ENCODE results near the gene ARAP2. TPM values are rescaled to one million over a fixed set of nuclear protein-coding genes. Genes with fewer than 3 reads are reported as not detected.
A peak's percentile ranks its signal among the peaks of the same experiment; 100 is the strongest.

Gene ARAP2
- total RNA-seq, 2 experiments from 2014 or later, result 6.9 to 8.6 TPM

DNA sequence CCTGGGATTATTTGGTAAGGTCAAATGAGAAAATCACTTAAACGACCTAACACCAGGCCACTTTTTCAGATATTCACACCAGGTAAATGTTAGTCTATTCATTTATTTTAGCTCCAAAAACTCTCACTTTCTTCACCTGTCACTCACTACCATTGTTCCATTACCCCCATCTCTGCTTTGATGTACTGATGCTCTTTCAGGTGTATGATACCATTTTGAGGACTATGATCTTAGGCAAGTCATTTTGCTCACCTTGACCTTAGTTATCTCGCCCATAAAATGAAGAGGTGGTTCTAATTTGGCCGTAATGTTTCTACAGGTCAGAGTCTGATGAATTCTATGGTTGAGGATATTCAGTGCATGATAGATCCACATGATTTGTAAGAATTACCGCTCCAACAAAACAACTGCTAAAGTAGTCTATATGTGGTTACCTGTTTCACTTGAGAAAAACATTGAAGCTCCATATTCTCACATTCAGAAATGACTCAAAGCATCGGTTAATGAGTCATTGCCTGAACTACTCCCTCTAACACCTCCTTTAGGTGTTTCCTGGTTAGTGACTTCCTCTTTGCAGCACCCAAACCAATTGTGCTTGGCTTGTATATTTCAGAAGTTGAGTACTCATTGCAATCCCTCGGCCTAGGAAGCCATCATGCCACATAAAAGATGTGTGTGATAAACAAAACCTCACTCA, 41.6 kb upstream of the ARAP2 start:
- H3K4me2 ChIP-seq (ENCODE audit: low read length), result no peak overlapping the region
- ChIA-PET POLR2A (no interaction called here), CTCF (ENCODE audit: unreplicated experiment) (interaction anchor here (0.6 kb wide), 1 partner anchor 41 kb away, joined by 3 read pairs; no protein-coding TSS in a partner anchor)
- no peak overlapping the region for H3K4me3 ChIP-seq (ENCODE audit: low read depth, low read length, poor library complexity, severe bottlenecking)
- H3K27ac ChIP-seq (ENCODE audit: low read depth, low read length, poor library complexity, severe bottlenecking), result no peak overlapping the region
- no peak for DNase-seq (ENCODE audit: low spot score)
- H3K36me3 ChIP-seq (ENCODE audit: insufficient read depth, low read length), result no peaks in the 10 kb centered on the region
- H3K79me2 ChIP-seq (ENCODE audit: insufficient read depth, low read depth, low read length), result no peaks in the 10 kb centered on the region
- no peaks in the 10 kb centered on the region for H3K9me2 ChIP-seq (ENCODE audit: insufficient read depth, low read length)
- H3K9me3 ChIP-seq (ENCODE audit: low read length), result no peaks in the 10 kb centered on the region
- peak overlapping the region; percentile 56; the same call in 1 of the 2 replicates for H2AFZ ChIP-seq (ENCODE audit: low read length)
- no peaks in the 10 kb centered on the region for H4K20me1 ChIP-seq (ENCODE audit: insufficient read depth, low read length)
- no TSS peak for BruUV-seq (replicated peaks)
- H3K4me1 ChIP-seq (ENCODE audit: insufficient read depth, low read length, poor library complexity, severe bottlenecking), result no peaks in the 10 kb centered on the region
- no peak for TF ChIP-seq EZH2phosphoT487 (IDR thresholded peaks at IDR 0.05; ENCODE audit: borderline replicate concordance, low read depth, low read length)
- TF ChIP-seq, protein P1, sequence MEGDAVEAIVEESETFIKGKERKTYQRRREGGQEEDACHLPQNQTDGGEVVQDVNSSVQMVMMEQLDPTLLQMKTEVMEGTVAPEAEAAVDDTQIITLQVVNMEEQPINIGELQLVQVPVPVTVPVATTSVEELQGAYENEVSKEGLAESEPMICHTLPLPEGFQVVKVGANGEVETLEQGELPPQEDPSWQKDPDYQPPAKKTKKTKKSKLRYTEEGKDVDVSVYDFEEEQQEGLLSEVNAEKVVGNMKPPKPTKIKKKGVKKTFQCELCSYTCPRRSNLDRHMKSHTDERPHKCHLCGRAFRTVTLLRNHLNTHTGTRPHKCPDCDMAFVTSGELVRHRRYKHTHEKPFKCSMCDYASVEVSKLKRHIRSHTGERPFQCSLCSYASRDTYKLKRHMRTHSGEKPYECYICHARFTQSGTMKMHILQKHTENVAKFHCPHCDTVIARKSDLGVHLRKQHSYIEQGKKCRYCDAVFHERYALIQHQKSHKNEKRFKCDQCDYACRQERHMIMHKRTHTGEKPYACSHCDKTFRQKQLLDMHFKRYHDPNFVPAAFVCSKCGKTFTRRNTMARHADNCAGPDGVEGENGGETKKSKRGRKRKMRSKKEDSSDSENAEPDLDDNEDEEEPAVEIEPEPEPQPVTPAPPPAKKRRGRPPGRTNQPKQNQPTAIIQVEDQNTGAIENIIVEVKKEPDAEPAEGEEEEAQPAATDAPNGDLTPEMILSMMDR (conservative IDR thresholded peaks at IDR 0.05; ENCODE audit: low read length), result no peak
- intact Hi-C loops (cut with micrococcal nuclease; ENCODE audit: unreplicated experiment), result no loop called here

DNA sequence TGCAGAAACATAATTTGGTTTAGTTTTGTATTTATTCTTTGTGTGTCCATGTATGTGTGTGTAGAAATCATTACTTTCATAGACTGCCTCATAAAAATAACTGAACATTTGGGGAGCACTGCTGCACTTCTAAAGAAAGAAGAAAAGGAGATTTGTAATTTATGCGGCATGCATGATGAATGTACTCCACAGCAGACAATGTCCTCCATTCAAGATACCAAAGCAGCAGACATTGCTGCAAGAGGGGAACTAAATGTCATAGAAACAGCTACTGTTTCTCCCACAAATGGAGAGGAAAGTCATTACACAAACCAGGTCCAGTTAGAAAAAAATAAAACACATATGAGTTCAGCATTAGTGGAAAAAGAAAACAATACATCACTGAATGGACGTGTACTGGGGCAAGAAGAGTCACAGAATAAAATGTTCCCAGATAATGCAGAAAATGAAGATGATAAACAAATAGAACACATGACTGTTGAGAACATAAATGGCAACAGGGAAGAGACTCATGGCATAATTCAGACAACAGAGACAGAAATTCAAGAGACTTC, 39.7 kb upstream of the ARAP2 start:
- DNase-seq (ENCODE audit: low spot score), result no peak
- H3K4me1 ChIP-seq (ENCODE audit: insufficient read depth, low read length, poor library complexity, severe bottlenecking), result no peaks in the 10 kb centered on the region
- no peaks in the 10 kb centered on the region for H3K79me2 ChIP-seq (ENCODE audit: insufficient read depth, low read depth, low read length)
- no peaks in the 10 kb centered on the region for H4K20me1 ChIP-seq (ENCODE audit: insufficient read depth, low read length)
- H2AFZ ChIP-seq (ENCODE audit: low read length), result no peak overlapping the region
- H3K9me3 ChIP-seq (ENCODE audit: low read length), result no peaks in the 10 kb centered on the region
- intact Hi-C loops (cut with micrococcal nuclease; ENCODE audit: unreplicated experiment), result no loop called here
- H3K4me2 ChIP-seq (ENCODE audit: low read length), result no peak overlapping the region
- no peaks in the 10 kb centered on the region for H3K36me3 ChIP-seq (ENCODE audit: insufficient read depth, low read length)
- H3K9me2 ChIP-seq (ENCODE audit: insufficient read depth, low read length), result no peaks in the 10 kb centered on the region
- ChIA-PET CTCF (ENCODE audit: unreplicated experiment) (no interaction called here), POLR2A (no interaction called here)
- H3K4me3 ChIP-seq (ENCODE audit: low read depth, low read length, poor library complexity, severe bottlenecking), result no peak overlapping the region
- TF ChIP-seq, protein P1 (conservative IDR thresholded peaks at IDR 0.05; ENCODE audit: low read length), result no peak
- TF ChIP-seq EZH2phosphoT487 (IDR thresholded peaks at IDR 0.05; ENCODE audit: borderline replicate concordance, low read depth, low read length), result no peak
- BruUV-seq (replicated peaks), result no TSS peak
- no peak overlapping the region for H3K27ac ChIP-seq (ENCODE audit: low read depth, low read length, poor library complexity, severe bottlenecking)

DNA sequence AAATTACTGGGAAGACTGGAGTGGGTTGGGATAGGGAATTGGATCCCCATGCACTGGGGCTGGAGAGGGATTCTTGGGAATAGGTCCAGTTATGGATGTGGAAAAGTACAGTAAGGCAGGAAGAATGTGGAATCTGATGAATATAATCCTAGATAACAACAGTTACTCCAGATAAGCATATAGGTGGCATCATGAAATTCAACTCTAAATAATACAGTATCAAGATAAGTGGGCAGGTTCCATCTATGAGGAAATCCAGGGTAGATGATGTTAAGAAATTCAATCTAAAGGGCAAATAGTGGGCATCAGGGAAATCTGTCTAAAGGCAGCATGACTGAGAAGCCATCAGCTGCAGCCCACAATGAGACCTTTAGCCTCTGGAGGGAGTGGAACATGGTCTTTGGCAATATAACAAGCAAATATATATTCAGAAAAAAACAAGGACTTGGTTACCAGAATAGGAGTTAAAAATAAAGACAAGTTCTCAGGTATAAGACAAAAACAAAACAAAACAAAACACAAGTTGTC, 38.3 kb upstream of the ARAP2 start:
- TF ChIP-seq EZH2phosphoT487 (IDR thresholded peaks at IDR 0.05; ENCODE audit: borderline replicate concordance, low read depth, low read length), result no peak
- TF ChIP-seq, protein P1 (conservative IDR thresholded peaks at IDR 0.05; ENCODE audit: low read length), result no peak
- Histone ChIP-seq H3K4me3 (ENCODE audit: low read depth, low read length, poor library complexity, severe bottlenecking) (no peak overlapping the region), H4K20me1 (ENCODE audit: insufficient read depth, low read length) (no peaks in the 10 kb centered on the region), H3K4me1 (ENCODE audit: insufficient read depth, low read length, poor library complexity, severe bottlenecking) (no peaks in the 10 kb centered on the region), H3K27ac (ENCODE audit: low read depth, low read length, poor library complexity, severe bottlenecking) (no peak overlapping the region), H3K9me2 (ENCODE audit: insufficient read depth, low read length) (no peaks in the 10 kb centered on the region), H2AFZ (ENCODE audit: low read length) (no peak overlapping the region), H3K9me3 (ENCODE audit: low read length) (no peaks in the 10 kb centered on the region), H3K4me2 (ENCODE audit: low read length) (no peak overlapping the region), H3K79me2 (ENCODE audit: insufficient read depth, low read depth, low read length) (no peaks in the 10 kb centered on the region), H3K36me3 (ENCODE audit: insufficient read depth, low read length) (no peaks in the 10 kb centered on the region)
- ChIA-PET POLR2A (interaction anchor here (0.6 kb wide), 1 partner anchor 9 kb away, joined by 7 read pairs; no protein-coding TSS in a partner anchor), CTCF (ENCODE audit: unreplicated experiment) (interaction anchor here (0.6 kb wide), 1 partner anchor 17 kb away, joined by 3 read pairs; no protein-coding TSS in a partner anchor)
- intact Hi-C loops (cut with micrococcal nuclease; ENCODE audit: unreplicated experiment), result no loop called here
- no peak for DNase-seq (ENCODE audit: low spot score)
- no TSS peak for BruUV-seq (replicated peaks)
